Body of pancreas (tissue), 4 donors: ENCODE data around the gene ACTL6B.

ENCODE experiments used
- POLR2A ChIP-seq, 3 donors: fragments of 450-650 bp; IDR thresholded peaks; one replicate each; pipeline ENCODE4 v1.6.1; 2016; ENCODE audit warnings: antibody characterized with exemption in 3 of 3, mild to moderate bottlenecking in 2 of 3
- TF ChIP-seq, protein P1 (sequence below), 7 experiments: fragments of 450-650 bp in 4 of 7; fragments of 200-600 bp in 3 of 7; sonication (generic) in 3 of 7; IDR thresholded peaks; one replicate each; pipeline ENCODE4 v1.5.1; 2016 to 2019; ENCODE audit warnings: antibody characterized with exemption in 7 of 7

- TF ChIP-seq POLR2A (IDR thresholded peaks at IDR 0.05), result no peak
- TF ChIP-seq, protein P1, sequence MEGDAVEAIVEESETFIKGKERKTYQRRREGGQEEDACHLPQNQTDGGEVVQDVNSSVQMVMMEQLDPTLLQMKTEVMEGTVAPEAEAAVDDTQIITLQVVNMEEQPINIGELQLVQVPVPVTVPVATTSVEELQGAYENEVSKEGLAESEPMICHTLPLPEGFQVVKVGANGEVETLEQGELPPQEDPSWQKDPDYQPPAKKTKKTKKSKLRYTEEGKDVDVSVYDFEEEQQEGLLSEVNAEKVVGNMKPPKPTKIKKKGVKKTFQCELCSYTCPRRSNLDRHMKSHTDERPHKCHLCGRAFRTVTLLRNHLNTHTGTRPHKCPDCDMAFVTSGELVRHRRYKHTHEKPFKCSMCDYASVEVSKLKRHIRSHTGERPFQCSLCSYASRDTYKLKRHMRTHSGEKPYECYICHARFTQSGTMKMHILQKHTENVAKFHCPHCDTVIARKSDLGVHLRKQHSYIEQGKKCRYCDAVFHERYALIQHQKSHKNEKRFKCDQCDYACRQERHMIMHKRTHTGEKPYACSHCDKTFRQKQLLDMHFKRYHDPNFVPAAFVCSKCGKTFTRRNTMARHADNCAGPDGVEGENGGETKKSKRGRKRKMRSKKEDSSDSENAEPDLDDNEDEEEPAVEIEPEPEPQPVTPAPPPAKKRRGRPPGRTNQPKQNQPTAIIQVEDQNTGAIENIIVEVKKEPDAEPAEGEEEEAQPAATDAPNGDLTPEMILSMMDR (IDR thresholded peaks at IDR 0.05), result no peak
Observed at GRCh38 chr7:100621554-100621953, 34.7 kb downstream of the ACTL6B start.
